Activated naive CD4-positive, alpha-beta T cell treated with anti-CD3 and anti-CD28 coated beads for 36 hours (primary cell): ENCODE measurements around the gene SAMD4B. TPM values are rescaled to one million over a fixed set of nuclear protein-coding genes. Genes with fewer than 3 reads are reported as not detected.

ENCODE experiments used
- CTCF ChIA-PET: fragments of 350-600 bp; sonication (Branson Sonifier 250); formaldehyde crosslinking; loops from one replicate; lab custom pipeline; 2021; ENCODE audit warnings: antibody characterized with exemption; lab: Charles Lee
- DNase-seq: peaks from one replicate; pipeline ENCODE4 v3.0.0-alpha.2; 2020
- H3K27ac Mint-ChIP-seq: one replicate; pipeline ENCODE4 v1.8.0; 2021; ENCODE audit warnings: mild to moderate bottlenecking, mixed read lengths
- H3K27me3 Mint-ChIP-seq: one replicate; pipeline ENCODE4 v1.8.0; 2021; ENCODE audit warnings: low read depth, mixed read lengths
- H3K36me3 Mint-ChIP-seq: one replicate; pipeline ENCODE4 v1.8.0; 2021; ENCODE audit warnings: low read depth, mixed read lengths
- H3K4me1 Mint-ChIP-seq: one replicate; pipeline ENCODE4 v1.8.0; 2021; ENCODE audit warnings: low read depth, mixed read lengths
- H3K4me3 Mint-ChIP-seq: one replicate; pipeline ENCODE4 v1.8.0; 2021; ENCODE audit warnings: mild to moderate bottlenecking, moderate library complexity, mixed read lengths
- H3K9me3 Mint-ChIP-seq: one replicate; pipeline ENCODE4 v1.8.0; 2021; ENCODE audit warnings: mixed read lengths
- intact Hi-C: fragments of 100-400 bp; cut with micrococcal nuclease; formaldehyde crosslinking; loops from one replicate; pipeline ENCODE4 v1.15.1; 2023
- microRNA-seq: library from miRNA; unstranded; fragments of <30 nt; microRNA quantifications from one replicate; pipeline ENCODE4 v1.2.0, GENCODE V29; 2022; ENCODE audit warnings: borderline microRNAs expressed, borderline replicate concordance
- total RNA-seq, 2 experiments: library from RNA; stranded (reverse); gene quantifications; one replicate each; pipeline ENCODE4 v1.2.3, GENCODE V29; 2021

The SAMD4B gene
- total RNA-seq, 2 experiments from 2014 or later = 33.0 to 35.8 TPM

DNA sequence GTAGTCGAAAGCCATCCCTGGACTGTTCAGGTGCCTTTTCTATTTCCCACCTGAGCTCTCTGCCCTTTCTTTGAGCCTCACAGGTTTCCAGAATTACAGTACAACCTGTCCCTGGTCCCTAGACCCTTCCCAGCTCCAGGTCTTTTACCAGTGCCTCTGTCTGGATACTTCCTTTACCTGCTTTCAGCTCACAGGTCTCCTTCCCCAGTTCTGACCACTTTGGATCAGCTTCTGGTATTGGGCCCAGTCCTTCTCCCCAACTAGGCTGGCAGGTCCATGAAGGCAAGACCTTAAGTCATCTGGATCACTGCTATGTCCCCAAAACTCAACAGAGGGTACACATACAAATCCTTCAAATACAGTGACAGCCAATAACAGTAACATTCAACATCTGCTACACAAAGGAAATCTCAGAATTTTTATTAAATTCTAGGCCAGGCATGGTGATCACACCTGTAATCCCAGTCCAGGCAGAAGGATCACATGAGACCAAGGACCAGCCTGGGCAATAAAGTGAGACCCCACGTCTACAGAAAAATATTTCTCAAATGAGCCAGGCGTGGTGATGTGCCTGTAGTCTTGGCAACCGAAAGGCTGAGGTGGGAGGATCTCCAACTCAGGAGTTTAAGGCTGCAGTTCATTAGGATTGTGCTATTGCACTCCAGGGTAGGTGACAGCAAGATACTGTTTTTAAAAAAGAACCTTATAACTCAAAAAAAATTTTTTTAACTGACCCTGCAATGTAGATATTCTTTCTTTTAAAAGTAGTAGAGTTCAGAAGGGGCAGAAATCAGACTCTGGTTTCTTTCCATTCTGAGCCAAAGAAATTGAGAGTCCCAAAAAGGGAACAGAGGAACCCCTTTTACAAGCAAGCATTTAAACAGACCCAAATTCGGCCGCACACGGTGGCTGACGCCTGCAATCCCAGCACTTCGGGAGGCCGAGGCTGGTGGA, 92.2 kb downstream of the SAMD4B start:
- H3K27ac Mint-ChIP-seq = peak overlapping the region; percentile 99
- intact Hi-C loops = no loop called here
- no peaks in the 10 kb centered on the region for H3K9me3 Mint-ChIP-seq
- CTCF ChIA-PET = interaction anchor here (0.6 to 1.8 kb wide), 5 partner anchors 11 to 99 kb away, joined by 3 to 13 read pairs (median 7); partner anchors contain the start of genes EID2B, PLEKHG2 and SUPT5H
- H3K4me1 Mint-ChIP-seq = peaks cover 54% of the 10 kb centered on the region
- no peaks in the 10 kb centered on the region for H3K27me3 Mint-ChIP-seq
- DNase-seq = no peak
- H3K36me3 Mint-ChIP-seq = peaks cover 41% of the 10 kb centered on the region
- H3K4me3 Mint-ChIP-seq = peak overlapping the region; percentile 99

Small RNAs within 50 kb of the gene (microRNA-seq; reads per million reads assigned to microRNA genes)
- not detected for gene MIR4530

Other genes starting within 250 kb of the SAMD4B start
- gene PAK4, start 216.6 kb upstream of the SAMD4B start, total RNA-seq = 10 to 100 TPM; 16.9 to 18.1 TPM
- not detected for gene NCCRP1, start 145.5 kb upstream of the SAMD4B start, total RNA-seq
- gene SYCN, start 138.2 kb upstream of the SAMD4B start, total RNA-seq = not detected
- 1 to 10 TPM; 1.2 to 1.3 TPM for gene IFNL3, start 97.4 kb upstream of the SAMD4B start, total RNA-seq
- not detected for gene IFNL4, start 93.6 kb upstream of the SAMD4B start, total RNA-seq
- gene IFNL2, start 74.0 kb upstream of the SAMD4B start, total RNA-seq = under 1 TPM; 0.69 to 0.93 TPM
- 1 to 10 TPM in 1 of 2 experiments, under 1 TPM in 1; 0.91 to 1.0 TPM for gene IFNL1, start 46.0 kb upstream of the SAMD4B start, total RNA-seq
- 1 to 10 TPM; 5.0 to 5.3 TPM for gene LRFN1, start 21.6 kb upstream of the SAMD4B start, total RNA-seq
- 100 to 1,000 TPM; 331 to 332 TPM for gene GMFG, start 6.4 kb upstream of the SAMD4B start, total RNA-seq
- 10 to 100 TPM; 31.9 to 34.9 TPM for gene PAF1, start 48.7 kb downstream of the SAMD4B start, total RNA-seq
- 10 to 100 TPM; 18.0 to 18.5 TPM for gene MED29, start 49.0 kb downstream of the SAMD4B start, total RNA-seq
- 100 to 1,000 TPM; 113 to 116 TPM for gene ZFP36, start 64.4 kb downstream of the SAMD4B start, total RNA-seq
- 10 to 100 TPM; 27.3 to 34.6 TPM for gene PLEKHG2, start 70.2 kb downstream of the SAMD4B start, total RNA-seq
- gene RPS16, start 93.5 kb downstream of the SAMD4B start, total RNA-seq = 1,000 to 10,000 TPM; 4,195 to 4,327 TPM
- gene SUPT5H, start 103.2 kb downstream of the SAMD4B start, total RNA-seq = 100 to 1,000 TPM; 129 to 139 TPM
- gene TIMM50, start 138.4 kb downstream of the SAMD4B start, total RNA-seq = 100 to 1,000 TPM; 103 to 107 TPM
- gene DLL3, start 156.5 kb downstream of the SAMD4B start, total RNA-seq = under 1 TPM; 0.74 to 0.79 TPM
- not detected for gene SELENOV, start 172.7 kb downstream of the SAMD4B start, total RNA-seq
- gene EID2B, start 190.4 kb downstream of the SAMD4B start, total RNA-seq = 1 to 10 TPM; 5.7 to 6.2 TPM
- gene EID2, start 197.7 kb downstream of the SAMD4B start, total RNA-seq = 1 to 10 TPM; 7.7 to 9.1 TPM